Fibroblast of mammary gland (primary cell): ENCODE data around the gene GRID2.

Source experiments
- DNase-seq: peaks from one replicate; pipeline ENCODE4 v3.0.0-alpha.2; 2010; ENCODE audit warnings: low read depth
- H3K4me3 ChIP-seq: 2 replicates; pipeline ENCODE4 v1.5.1; 2011; ENCODE audit warnings: low read depth, mild to moderate bottlenecking, low read length, moderate library complexity; ENCODE audit not compliant: control insufficient read depth
- TF ChIP-seq, protein P1 (sequence below): conservative IDR thresholded peaks from 2 replicates; pipeline ENCODE4 v1.5.1; 2011; ENCODE audit warnings: low read depth, low read length, inconsistent platforms; ENCODE audit not compliant: control insufficient read depth, insufficient read depth

Gene GRID2

DNA sequence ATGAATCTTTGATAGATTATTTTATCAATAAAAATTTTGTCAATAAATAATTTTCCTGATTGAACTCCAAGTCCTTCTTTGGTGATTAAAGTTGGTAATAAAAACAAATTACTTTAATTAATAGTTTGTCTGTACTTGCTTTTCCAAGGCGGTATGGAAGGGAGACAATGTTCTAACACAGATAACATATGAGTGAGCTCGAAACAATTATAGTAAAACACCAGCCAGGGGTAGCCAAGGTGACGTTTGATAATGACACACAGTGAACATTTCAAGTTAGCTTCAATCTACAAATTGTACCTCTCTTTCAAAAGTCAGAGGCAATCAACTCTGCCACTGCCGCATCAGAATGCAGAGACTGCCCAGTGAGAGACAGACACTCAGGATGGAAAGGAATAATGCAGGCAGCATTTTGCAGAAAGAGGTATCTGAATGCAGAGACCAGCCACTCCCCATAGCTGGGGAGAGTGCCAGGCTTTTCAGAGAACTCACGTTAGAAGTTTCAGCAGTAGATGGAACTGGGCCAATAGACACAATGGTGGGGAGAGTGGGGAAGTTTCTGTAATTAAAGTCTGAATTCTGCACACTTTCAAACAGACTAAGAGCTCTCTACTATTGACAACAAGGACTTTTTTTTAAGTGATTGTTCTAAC lies 1506.7 kb downstream of the GRID2 start:
- DNase-seq = no peak
- no peak overlapping the region for H3K4me3 ChIP-seq
- TF ChIP-seq, protein P1, sequence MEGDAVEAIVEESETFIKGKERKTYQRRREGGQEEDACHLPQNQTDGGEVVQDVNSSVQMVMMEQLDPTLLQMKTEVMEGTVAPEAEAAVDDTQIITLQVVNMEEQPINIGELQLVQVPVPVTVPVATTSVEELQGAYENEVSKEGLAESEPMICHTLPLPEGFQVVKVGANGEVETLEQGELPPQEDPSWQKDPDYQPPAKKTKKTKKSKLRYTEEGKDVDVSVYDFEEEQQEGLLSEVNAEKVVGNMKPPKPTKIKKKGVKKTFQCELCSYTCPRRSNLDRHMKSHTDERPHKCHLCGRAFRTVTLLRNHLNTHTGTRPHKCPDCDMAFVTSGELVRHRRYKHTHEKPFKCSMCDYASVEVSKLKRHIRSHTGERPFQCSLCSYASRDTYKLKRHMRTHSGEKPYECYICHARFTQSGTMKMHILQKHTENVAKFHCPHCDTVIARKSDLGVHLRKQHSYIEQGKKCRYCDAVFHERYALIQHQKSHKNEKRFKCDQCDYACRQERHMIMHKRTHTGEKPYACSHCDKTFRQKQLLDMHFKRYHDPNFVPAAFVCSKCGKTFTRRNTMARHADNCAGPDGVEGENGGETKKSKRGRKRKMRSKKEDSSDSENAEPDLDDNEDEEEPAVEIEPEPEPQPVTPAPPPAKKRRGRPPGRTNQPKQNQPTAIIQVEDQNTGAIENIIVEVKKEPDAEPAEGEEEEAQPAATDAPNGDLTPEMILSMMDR = no peak

DNA sequence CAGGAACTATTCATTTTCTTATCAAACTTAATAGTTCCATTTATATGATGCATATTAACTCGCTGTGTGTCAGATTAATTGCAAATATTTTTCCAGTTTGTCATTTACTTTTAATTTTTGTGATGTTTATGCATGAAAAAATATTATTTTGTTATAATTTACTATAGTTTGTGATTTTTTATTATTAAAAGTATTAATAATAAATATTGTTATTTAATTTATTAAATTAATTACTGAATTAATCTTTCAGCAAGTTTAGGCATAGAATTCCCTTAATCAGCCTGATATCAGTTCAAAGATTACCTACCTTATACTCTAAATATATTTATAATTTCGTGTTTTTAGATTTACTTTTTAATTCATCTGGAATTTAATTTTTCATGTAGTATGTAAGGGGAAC lies 1509.3 kb downstream of the GRID2 start:
- DNase-seq = no peak
- TF ChIP-seq, protein P1 = no peak
- H3K4me3 ChIP-seq = no peak overlapping the region

- no peak overlapping the region for H3K4me3 ChIP-seq
- no peak for DNase-seq
- TF ChIP-seq, protein P1 = no peak
Measured at GRCh38 chr4:93814141-93814540, 1510.4 kb downstream of the GRID2 start.

GRCh38 chr4:93814722-93815121 lies 1511.0 kb downstream of the GRID2 start:
- TF ChIP-seq, protein P1 = no peak
- no peak overlapping the region for H3K4me3 ChIP-seq
- DNase-seq = no peak
